ENCODE results near the gene AAK1.

DNA sequence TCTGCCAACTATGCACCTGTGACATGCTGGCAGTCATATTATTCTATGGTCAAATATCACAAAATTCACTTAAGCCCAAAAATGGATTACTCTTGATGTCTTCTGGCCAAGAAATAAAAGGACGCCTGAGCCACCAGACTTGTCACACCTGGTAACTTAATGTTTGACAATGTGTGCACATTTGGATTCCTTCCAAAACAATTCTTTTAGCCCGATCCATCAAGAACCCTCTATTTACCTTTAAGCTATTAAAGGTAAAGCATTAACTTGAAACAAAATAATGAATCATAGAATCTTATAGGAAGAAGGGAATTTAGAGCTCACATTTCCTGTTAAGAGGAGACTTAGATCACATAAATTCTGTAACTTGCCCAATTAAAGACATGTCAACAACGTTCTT is 159.8 kb downstream of the AAK1 start:
- TF ChIP-seq, protein P1, sequence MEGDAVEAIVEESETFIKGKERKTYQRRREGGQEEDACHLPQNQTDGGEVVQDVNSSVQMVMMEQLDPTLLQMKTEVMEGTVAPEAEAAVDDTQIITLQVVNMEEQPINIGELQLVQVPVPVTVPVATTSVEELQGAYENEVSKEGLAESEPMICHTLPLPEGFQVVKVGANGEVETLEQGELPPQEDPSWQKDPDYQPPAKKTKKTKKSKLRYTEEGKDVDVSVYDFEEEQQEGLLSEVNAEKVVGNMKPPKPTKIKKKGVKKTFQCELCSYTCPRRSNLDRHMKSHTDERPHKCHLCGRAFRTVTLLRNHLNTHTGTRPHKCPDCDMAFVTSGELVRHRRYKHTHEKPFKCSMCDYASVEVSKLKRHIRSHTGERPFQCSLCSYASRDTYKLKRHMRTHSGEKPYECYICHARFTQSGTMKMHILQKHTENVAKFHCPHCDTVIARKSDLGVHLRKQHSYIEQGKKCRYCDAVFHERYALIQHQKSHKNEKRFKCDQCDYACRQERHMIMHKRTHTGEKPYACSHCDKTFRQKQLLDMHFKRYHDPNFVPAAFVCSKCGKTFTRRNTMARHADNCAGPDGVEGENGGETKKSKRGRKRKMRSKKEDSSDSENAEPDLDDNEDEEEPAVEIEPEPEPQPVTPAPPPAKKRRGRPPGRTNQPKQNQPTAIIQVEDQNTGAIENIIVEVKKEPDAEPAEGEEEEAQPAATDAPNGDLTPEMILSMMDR (IDR thresholded peaks at IDR 0.05; ENCODE audit: low read depth, low read length, poor library complexity, severe bottlenecking): no peak
- no peak for TF ChIP-seq EZH2phosphoT487 (IDR thresholded peaks at IDR 0.05; ENCODE audit: borderline replicate concordance, low read length)

All from DOHH2 (cell line).